ENCODE measurements around the gene FAM187B.

The FAM187B gene

DNA sequence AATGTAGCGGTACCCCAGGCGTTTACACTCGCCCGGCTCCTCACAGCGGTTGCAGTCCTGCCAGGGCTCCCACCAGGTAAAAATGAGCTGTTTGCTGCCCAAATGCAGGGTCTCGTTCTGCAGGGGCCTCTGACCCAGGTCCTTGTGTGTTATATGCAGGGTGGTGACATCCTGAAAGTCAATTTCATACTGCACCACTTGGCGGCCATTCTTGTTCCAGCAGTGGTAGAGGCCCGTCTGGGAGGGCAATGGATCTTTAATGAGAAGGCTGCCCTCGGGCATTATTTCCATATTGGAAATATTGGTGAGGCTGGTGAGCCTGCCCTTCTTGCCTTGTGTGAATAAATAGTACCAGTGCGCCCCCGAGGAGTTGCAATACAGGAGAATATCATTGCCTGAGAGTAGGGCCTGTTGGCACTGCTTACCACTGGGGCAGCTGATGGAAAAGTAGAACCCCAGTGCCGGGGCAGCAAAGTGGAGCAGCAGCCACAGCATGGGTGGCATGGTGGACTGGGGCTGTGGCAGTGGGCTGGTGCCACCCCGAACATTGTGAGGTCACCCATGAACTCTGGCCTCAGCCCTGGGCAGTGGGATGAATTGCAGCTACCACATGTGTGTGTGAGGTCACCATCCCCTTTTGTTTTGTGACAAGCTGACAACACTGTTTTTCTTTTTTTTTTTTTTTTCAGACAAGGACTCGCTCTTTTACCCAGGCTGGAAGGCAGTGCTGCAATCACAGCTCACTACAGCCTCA lies at the start of gene FAM187B:
FAM187B (minus strand) TSS at position 563 of the 754 bp plus-strand sequence; CDS start at position 504, 59 bp downstream.
- no peak for DNase-seq (ENCODE audit: low read depth, low spot score)

- DNase-seq (ENCODE audit: low read depth, low spot score), result no peak
These were observed 48.3 kb upstream of the FAM187B start for GRCh38 chr19:35276706-35277281.

DNA sequence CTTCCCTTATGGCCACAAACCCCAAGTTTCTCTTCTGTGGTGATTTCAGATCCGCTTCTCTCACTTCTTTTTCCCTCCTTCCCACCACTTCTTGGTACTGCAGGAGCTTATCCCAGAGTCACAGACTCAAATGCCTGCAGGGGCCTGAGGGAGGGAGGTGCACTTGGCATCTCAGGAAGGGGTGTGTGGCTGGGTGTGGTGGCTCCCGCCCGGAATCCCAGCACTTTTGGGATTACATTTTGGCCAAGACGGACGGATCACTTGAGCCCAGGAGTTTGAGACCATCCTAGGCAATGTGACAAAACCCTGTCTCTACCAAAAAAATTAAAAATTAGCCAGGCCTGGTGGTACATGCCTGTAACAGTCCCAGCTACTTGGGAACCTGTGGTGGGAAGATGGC lies 45.8 kb upstream of the FAM187B start:
- no peak for DNase-seq (ENCODE audit: low read depth, low spot score)

DNA sequence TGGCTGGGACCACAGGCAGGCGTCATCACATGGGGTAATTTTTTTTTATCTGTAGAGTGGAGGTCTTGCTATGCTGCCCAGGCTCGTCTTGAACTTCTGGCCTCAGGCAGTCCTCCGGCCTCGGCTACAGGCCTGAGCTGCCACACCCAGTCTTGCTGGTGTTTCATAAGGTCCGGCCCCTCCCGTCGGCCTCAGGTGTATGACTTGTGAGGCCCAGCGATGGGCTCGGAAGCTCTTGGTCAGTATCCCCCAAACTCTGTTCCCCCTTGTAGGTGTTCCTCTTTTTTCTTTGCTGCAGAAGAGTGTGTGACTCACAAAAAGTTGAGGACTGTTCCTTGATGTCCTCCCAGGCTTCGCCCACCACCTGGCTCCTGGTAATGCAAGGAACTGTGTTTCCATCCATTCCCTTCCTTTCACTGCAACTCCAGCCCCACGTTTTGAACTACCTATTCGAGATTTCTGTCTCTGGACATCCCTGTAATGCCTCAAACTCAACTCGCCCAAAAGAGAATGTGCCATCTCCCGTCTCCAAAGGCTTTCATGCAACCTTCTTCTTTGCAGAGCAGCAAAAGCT lies 45.2 kb upstream of the FAM187B start:
- no peak for DNase-seq (ENCODE audit: low read depth, low spot score)

GRCh38 chr19:35272954-35273649 lies 44.6 kb upstream of the FAM187B start:
- no peak for DNase-seq (ENCODE audit: low read depth, low spot score)

- DNase-seq (ENCODE audit: low read depth, low spot score), result no peak
These were observed 43.7 kb upstream of the FAM187B start for GRCh38 chr19:35272122-35272719.

DNA sequence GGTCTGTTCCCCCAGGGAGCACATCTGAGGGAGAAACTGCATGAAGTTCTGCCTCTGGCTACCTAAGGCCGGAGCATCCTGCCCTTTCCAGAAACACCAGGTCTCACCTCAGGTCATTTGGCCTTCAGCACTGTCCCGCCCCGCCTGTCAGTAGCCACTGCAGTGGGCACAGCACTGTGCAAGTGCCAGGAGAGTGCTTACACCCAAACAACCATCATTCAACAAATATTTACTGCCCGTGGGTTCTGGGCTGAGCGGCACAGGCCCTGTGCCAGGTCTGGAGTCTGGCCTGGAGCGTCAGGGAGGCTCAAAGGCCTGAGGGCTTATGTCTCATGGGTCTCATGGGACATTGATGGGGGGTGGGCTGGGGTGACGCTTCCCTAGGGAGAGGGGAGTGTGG lies 43.0 kb upstream of the FAM187B start:
- no peak for DNase-seq (ENCODE audit: low read depth, low spot score)

GRCh38 chr19:35270381-35270811 lies 41.9 kb upstream of the FAM187B start:
- DNase-seq (ENCODE audit: low read depth, low spot score), result no peak

- DNase-seq (ENCODE audit: low read depth, low spot score), result no peak
These were observed 41.0 kb upstream of the FAM187B start for GRCh38 chr19:35269438-35270117.

GRCh38 chr19:35268536-35269437 lies 40.2 kb upstream of the FAM187B start, which contains the start of gene USF2:
Gene USF2, plus strand, starts transcription at chr19:35268962. Its CDS starts 140 bp downstream, at chr19:35269102.
- no peak for DNase-seq (ENCODE audit: low read depth, low spot score)

GRCh38 chr19:35267818-35268535 lies 39.4 kb upstream of the FAM187B start:
- no peak for DNase-seq (ENCODE audit: low read depth, low spot score)

DNA sequence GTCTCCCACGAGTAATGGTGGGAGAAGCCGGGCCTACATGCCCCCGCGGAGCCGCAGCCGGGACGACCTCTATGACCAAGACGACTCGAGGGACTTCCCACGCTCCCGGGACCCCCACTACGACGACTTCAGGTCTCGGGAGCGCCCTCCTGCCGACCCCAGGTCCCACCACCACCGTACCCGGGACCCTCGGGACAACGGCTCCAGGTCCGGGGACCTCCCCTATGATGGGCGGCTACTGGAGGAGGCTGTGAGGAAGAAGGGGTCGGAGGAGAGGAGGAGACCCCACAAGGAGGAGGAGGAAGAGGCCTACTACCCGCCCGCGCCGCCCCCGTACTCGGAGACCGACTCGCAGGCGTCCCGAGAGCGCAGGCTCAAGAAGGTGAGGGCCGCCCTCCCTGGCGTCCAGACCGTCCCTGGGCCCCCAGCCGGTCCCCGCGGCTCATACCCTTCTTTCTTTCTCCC lies 38.8 kb upstream of the FAM187B start:
- DNase-seq (ENCODE audit: low read depth, low spot score), result no peak

DNA sequence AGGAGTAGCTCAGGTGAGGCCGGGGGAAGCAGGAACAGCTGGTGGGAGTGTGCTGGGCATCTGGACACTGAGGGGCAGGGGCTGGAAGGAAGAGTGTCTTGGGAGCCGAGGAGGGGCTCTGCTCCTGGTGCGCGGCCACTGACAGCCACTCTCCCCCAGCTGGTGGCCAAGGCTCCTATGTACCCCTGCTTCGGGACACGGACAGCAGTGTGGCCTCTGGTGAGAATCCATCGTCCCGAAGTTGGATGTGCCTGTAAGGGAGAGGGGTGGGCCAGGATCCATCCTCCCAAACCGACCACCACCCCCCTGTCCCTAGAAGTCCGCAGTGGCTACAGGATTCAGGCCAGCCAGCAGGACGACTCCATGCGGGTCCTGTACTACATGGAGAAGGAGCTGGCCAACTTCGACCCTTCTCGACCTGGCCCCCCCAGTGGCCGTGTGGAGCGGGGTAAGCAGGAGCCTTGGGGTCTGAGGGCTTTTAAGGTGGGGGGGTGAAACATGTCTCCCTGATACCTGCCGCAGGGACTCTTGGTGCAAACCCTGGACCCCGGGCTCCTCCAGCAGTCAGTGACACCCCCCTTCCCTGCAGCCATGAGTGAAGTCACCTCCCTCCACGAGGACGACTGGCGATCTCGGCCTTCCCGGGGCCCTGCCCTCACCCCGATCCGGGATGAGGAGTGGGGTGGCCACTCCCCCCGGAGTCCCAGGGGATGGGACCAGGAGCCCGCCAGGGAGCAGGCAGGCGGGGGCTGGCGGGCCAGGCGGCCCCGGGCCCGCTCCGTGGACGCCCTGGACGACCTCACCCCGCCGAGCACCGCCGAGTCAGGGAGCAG lies 38.2 kb upstream of the FAM187B start:
- no peak for DNase-seq (ENCODE audit: low read depth, low spot score)

GRCh38 chr19:35265900-35266519 lies 37.5 kb upstream of the FAM187B start:
- DNase-seq (ENCODE audit: low read depth, low spot score), result no peak

GRCh38 chr19:35265126-35265899 lies 36.8 kb upstream of the FAM187B start:
- no peak for DNase-seq (ENCODE audit: low read depth, low spot score)

DNA sequence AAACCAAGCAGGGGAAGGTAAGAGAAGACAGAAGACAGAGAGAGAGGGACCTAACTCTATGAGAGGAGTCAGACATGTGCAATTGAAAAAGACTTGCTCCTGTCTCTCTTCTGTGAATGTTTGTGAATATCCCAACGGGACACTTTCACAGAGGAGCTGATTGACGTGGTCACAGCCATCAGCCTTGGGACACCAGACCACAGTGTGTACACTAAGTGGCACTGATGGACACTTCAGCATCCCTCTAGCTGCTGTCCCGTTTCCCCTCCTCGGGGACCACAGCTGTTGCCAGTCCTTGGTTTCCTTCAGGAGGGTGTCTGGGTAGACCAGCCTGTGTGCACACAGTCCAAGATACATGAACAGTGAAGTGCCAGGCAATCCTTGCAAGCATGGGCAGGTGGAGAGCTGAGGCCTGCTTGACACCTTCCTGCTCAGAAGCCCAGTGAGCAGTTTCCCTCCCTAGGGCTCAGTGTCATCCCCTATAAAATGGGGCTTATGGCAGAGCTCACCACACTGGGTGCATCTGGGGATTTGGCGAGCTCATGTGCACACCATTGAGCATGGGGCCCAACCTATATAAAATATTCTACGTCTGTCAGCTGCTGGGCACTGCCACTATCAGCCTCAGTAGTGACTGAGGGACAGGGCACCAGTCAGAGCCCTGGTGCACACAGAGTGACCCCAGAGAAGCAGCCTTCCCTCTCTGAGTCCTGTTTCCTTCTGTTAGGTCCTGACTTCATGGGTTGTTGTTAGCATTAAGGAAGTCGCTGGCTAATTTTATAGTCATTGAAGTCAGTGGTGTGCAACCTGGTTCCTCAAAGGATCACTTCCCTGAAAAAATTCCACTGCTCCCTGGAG lies 36.0 kb upstream of the FAM187B start:
- DNase-seq (ENCODE audit: low read depth, low spot score), result no peak
